Neutrophil (primary cell): Measurements from ENCODE around the gene DUS4L.
"Not testable (repeated sequence)": the region's sequence is repeated elsewhere in the genome, so short reads cannot be mapped to it uniquely, and the experiment has no call there.

Source experiments
- H3K27ac ChIP-seq: fragments of 200-600 bp; sonication (generic); 2 replicates; pipeline ENCODE4 v1.5.1; 2016; ENCODE audit warnings: mild to moderate bottlenecking, moderate library complexity
- H3K27me3 ChIP-seq: fragments of 200-600 bp; sonication (generic); 2 replicates; pipeline ENCODE4 v1.6.0; 2016; ENCODE audit warnings: mild to moderate bottlenecking
- H3K36me3 ChIP-seq: fragments of 200-600 bp; sonication (generic); 2 replicates; pipeline ENCODE4 v1.5.1; 2017
- H3K4me1 ChIP-seq, 2 experiments: fragments of 200-600 bp in 1 of 2; sonication (generic) in 1 of 2; 1 replicate in 1 of 2; 2 replicates in 1 of 2; pipeline versions ENCODE4 v1.5.1 to v1.6.1; 2013 to 2016; ENCODE audit warnings: low read depth in 1 of 2, low read length in 1 of 2, mild to moderate bottlenecking in 1 of 2, moderate library complexity in 1 of 2; ENCODE audit not compliant: control insufficient read depth in 1 of 2, insufficient read depth in 1 of 2
- H3K4me3 ChIP-seq, 2 experiments: fragments of 200-600 bp in 1 of 2; sonication (generic) in 1 of 2; 1 replicate in 1 of 2; 2 replicates in 1 of 2; pipeline ENCODE4 v1.5.1; 2013 to 2016; ENCODE audit warnings: low read depth in 1 of 2, low read length in 1 of 2, mild to moderate bottlenecking in 1 of 2, moderate library complexity in 1 of 2
- H3K9me3 ChIP-seq: fragments of 200-600 bp; sonication (generic); 2 replicates; pipeline ENCODE4 v1.5.1; 2016
- CTCF ChIP-seq: fragments of 200-600 bp; sonication (generic); IDR thresholded peaks from 2 replicates; pipeline ENCODE4 v1.5.1; 2016; ENCODE audit warnings: antibody characterized with exemption

DUS4L gene

GRCh38 chr7:107534139-107534538, 29.6 kb upstream of the DUS4L start:
- H3K4me3 ChIP-seq, result no peak overlapping the region
- peaks cover 9% of the 10 kb centered on the region for H3K36me3 ChIP-seq
- no peak for TF ChIP-seq CTCF
- no peak overlapping the region for H3K27ac ChIP-seq
- H3K27me3 ChIP-seq, result no peaks in the 10 kb centered on the region
- H3K4me1 ChIP-seq, result no peaks in the 10 kb centered on the region
- H3K9me3 ChIP-seq, result no peaks in the 10 kb centered on the region

- H3K9me3 ChIP-seq, H3K4me1 ChIP-seq, H3K36me3 ChIP-seq, H3K27ac ChIP-seq, H3K4me3 ChIP-seq, H3K27me3 ChIP-seq: not testable (repeated sequence)
Measured at GRCh38 chr7:107537228-107537627, 26.5 kb upstream of the DUS4L start.

GRCh38 chr7:107538001-107538400, 25.8 kb upstream of the DUS4L start:
- no peak for TF ChIP-seq CTCF
- Histone ChIP-seq H3K27me3 (no peaks in the 10 kb centered on the region), H3K36me3 (peaks cover 3% of the 10 kb centered on the region), H3K27ac (no peak overlapping the region), H3K9me3 (no peaks in the 10 kb centered on the region), H3K4me1 (no peaks in the 10 kb centered on the region), H3K4me3 (no peak overlapping the region)

GRCh38 chr7:107543338-107543993, 20.3 kb upstream of the DUS4L start:
- H3K27me3 ChIP-seq, result no peaks in the 10 kb centered on the region
- no peaks in the 10 kb centered on the region for H3K4me1 ChIP-seq
- no peak overlapping the region for H3K27ac ChIP-seq
- no peak overlapping the region for H3K4me3 ChIP-seq
- TF ChIP-seq CTCF, result no peak
- H3K36me3 ChIP-seq, result peaks cover 22% of the 10 kb centered on the region
- H3K9me3 ChIP-seq, result no peaks in the 10 kb centered on the region

- H3K27ac ChIP-seq, result no peak overlapping the region
- no peaks in the 10 kb centered on the region for H3K9me3 ChIP-seq
- peaks cover 22% of the 10 kb centered on the region for H3K36me3 ChIP-seq
- TF ChIP-seq CTCF, result no peak
- no peaks in the 10 kb centered on the region for H3K27me3 ChIP-seq
- no peak overlapping the region for H3K4me3 ChIP-seq
- no peaks in the 10 kb centered on the region for H3K4me1 ChIP-seq
Measured at GRCh38 chr7:107544848-107545591, 18.8 kb upstream of the DUS4L start.

GRCh38 chr7:107551936-107552335, 11.8 kb upstream of the DUS4L start:
- Histone ChIP-seq H3K36me3 (peaks cover 43% of the 10 kb centered on the region), H3K27ac (no peak overlapping the region), H3K4me3 (no peak overlapping the region), H3K27me3 (no peaks in the 10 kb centered on the region), H3K9me3 (no peaks in the 10 kb centered on the region), H3K4me1 (no peaks in the 10 kb centered on the region)
- TF ChIP-seq CTCF, result no peak
